SK-N-SH (cell line): ENCODE data around the gene SAA1. TPM values are rescaled to one million over a fixed set of nuclear protein-coding genes. Genes with fewer than 3 reads are reported as not detected.

ENCODE experiments used
- CTCF ChIA-PET: fragments of 300-600, 350-600 bp; formaldehyde crosslinking; extraction: SDS; loops from one replicate; lab custom pipeline; 2021; lab: Yijun Ruan, JAX
- POLR2A ChIA-PET: fragments of 350-600 bp; sonication (Branson Sonifier 250); formaldehyde crosslinking; extraction: SDS; loops from one replicate; lab custom pipeline; 2020; ENCODE audit warnings: antibody characterized with exemption, inconsistent platforms; lab: Yijun Ruan, JAX
- DNase-seq: peaks from one replicate; pipeline ENCODE4 v3.0.0; 2012
- H2AFZ ChIP-seq: fragments of 200-600 bp; sonication (generic); 2 replicates; pipeline ENCODE4 v1.8.1; 2016; ENCODE audit warnings: antibody characterized with exemption, mild to moderate bottlenecking, low read depth
- H3F3A ChIP-seq: fragments of 200-600 bp; sonication (generic); replicated peaks from 2 replicates; pipeline ENCODE3; 2016; ENCODE audit warnings: antibody characterized with exemption, mild to moderate bottlenecking; ENCODE audit not compliant: insufficient read depth
- H3K27ac ChIP-seq, 2 experiments: fragments of 200-500 bp in 1 of 2; fragments of 200-600 bp in 1 of 2; sonication (Bioruptor generic) in 1 of 2; sonication (generic), shearing (Covaris generic) in 1 of 2; 2 replicates each; pipeline versions ENCODE4 v1.5.1 to v1.6.1; 2014 to 2016; ENCODE audit warnings: low read depth in 2 of 2, inconsistent platforms in 1 of 2, low read length in 1 of 2, mild to moderate bottlenecking in 1 of 2, mixed read lengths in 1 of 2
- H3K27me3 ChIP-seq: fragments of 200-600 bp; sonication (generic), shearing (Covaris generic); 2 replicates; pipeline ENCODE4 v1.6.1; 2016; ENCODE audit warnings: mixed run types; ENCODE audit not compliant: insufficient read depth
- H3K36me3 ChIP-seq, 2 experiments: fragments of 200-500 bp in 1 of 2; fragments of 200-600 bp in 1 of 2; sonication (Bioruptor generic) in 1 of 2; sonication (generic) in 1 of 2; replicated peaks in 1 of 2; 2 replicates each; pipeline versions ENCODE3 to v1.5.1; 2014 to 2016; ENCODE audit warnings: low read length in 1 of 2, mild to moderate bottlenecking in 1 of 2; ENCODE audit not compliant: insufficient read depth in 2 of 2, control insufficient read depth in 1 of 2
- H3K4me1 ChIP-seq, 2 experiments: fragments of 200-500 bp in 1 of 2; fragments of 200-600 bp in 1 of 2; sonication (Bioruptor generic) in 1 of 2; sonication (generic), shearing (Covaris generic) in 1 of 2; 2 replicates each; pipeline versions ENCODE4 v1.5.1 to v1.6.1; 2014 to 2016; ENCODE audit warnings: low read depth in 1 of 2, low read length in 1 of 2, mixed run types in 1 of 2; ENCODE audit not compliant: insufficient read depth in 2 of 2, control insufficient read depth in 1 of 2
- H3K4me2 ChIP-seq: fragments of 200-600 bp; sonication (generic), shearing (Covaris generic); 2 replicates; pipeline ENCODE4 v1.6.1; 2017; ENCODE audit warnings: mixed run types
- H3K4me3 ChIP-seq, 2 experiments: fragments of 200-500 bp in 1 of 2; fragments of 200-600 bp in 1 of 2; sonication (Bioruptor generic) in 1 of 2; sonication (generic), shearing (Covaris generic) in 1 of 2; 2 replicates each; pipeline versions ENCODE4 v1.5.1 to v1.8.1; 2014 to 2016; ENCODE audit warnings: low read depth in 2 of 2, inconsistent platforms in 1 of 2, low read length in 1 of 2, mild to moderate bottlenecking in 1 of 2, mixed read lengths in 1 of 2, moderate library complexity in 1 of 2
- H3K79me2 ChIP-seq: fragments of 200-600 bp; sonication (generic); 2 replicates; pipeline ENCODE4 v1.8.1; 2017; ENCODE audit warnings: mild to moderate bottlenecking; ENCODE audit not compliant: insufficient read depth
- H3K9ac ChIP-seq: fragments of 200-600 bp; sonication (generic); 2 replicates; pipeline ENCODE4 v1.6.1; 2017; ENCODE audit warnings: mixed run types
- H3K9me2 ChIP-seq: fragments of 200-600 bp; sonication (generic); 2 replicates; pipeline ENCODE4 v1.6.1; 2017; ENCODE audit warnings: mixed run types
- H3K9me3 ChIP-seq: fragments of 200-600 bp; sonication (generic); 2 replicates; pipeline ENCODE4 v1.6.1; 2017; ENCODE audit warnings: mixed run types, mild to moderate bottlenecking, moderate library complexity
- H4K20me1 ChIP-seq: fragments of 200-600 bp; sonication (generic); 2 replicates; pipeline ENCODE4 v1.6.1; 2017; ENCODE audit warnings: mild to moderate bottlenecking, mixed run types; ENCODE audit not compliant: insufficient read depth
- CHD2 ChIP-seq: fragments of 150-350 bp; IDR thresholded peaks from 2 replicates; pipeline ENCODE4 v1.6.1; 2018; ENCODE audit warnings: low read length; ENCODE audit not compliant: partially characterized antibody
- ELF1 ChIP-seq: IDR thresholded peaks from 2 replicates; pipeline ENCODE4 v1.4.0; 2012
- EZH2phosphoT487 ChIP-seq: fragments of 200-600 bp; sonication (generic); IDR thresholded peaks from 2 replicates; pipeline ENCODE4 v1.6.1; 2017; ENCODE audit warnings: low read depth, mixed run types, mild to moderate bottlenecking, antibody characterized with exemption, moderate library complexity, borderline replicate concordance
- FOXM1 ChIP-seq: IDR thresholded peaks from 2 replicates; pipeline ENCODE4 v1.4.0; 2012; ENCODE audit warnings: low read depth, mild to moderate bottlenecking
- GATA2 ChIP-seq: sonication (generic); formaldehyde crosslinking; IDR thresholded peaks from 2 replicates; pipeline ENCODE4 v1.5.0; 2020; ENCODE audit warnings: mild to moderate bottlenecking, missing genetic modification reagents
- IRF3 ChIP-seq: fragments of 150-350 bp; IDR thresholded peaks from 2 replicates; pipeline ENCODE4 v1.6.1; 2016; ENCODE audit warnings: mild to moderate bottlenecking, low read depth, low read length
- JUND ChIP-seq: IDR thresholded peaks from 2 replicates; pipeline ENCODE4 v1.4.0; 2012
- MEF2A ChIP-seq: IDR thresholded peaks from 2 replicates; pipeline ENCODE4 v1.4.0; 2012; ENCODE audit warnings: low read depth, borderline replicate concordance
- NFIC ChIP-seq: IDR thresholded peaks from 2 replicates; pipeline ENCODE4 v1.4.0; 2012; ENCODE audit warnings: borderline replicate concordance
- NRF1 ChIP-seq: IDR thresholded peaks from 2 replicates; pipeline ENCODE4 v1.6.1; 2012; ENCODE audit warnings: low read depth, mild to moderate bottlenecking, low read length
- PBX3 ChIP-seq: IDR thresholded peaks from 2 replicates; pipeline ENCODE4; 2012
- POLR2AphosphoS5 ChIP-seq: IDR thresholded peaks from 2 replicates; pipeline ENCODE4 v1.6.1; 2012; ENCODE audit warnings: low read depth, low read length
- RCOR1 ChIP-seq: fragments of 150-350 bp; IDR thresholded peaks from 2 replicates; pipeline ENCODE4 v1.6.1; 2017; ENCODE audit warnings: antibody characterized with exemption, low read length
- REST ChIP-seq: IDR thresholded peaks from 2 replicates; pipeline ENCODE4 v1.6.1; 2012; ENCODE audit warnings: mild to moderate bottlenecking, low read depth, low read length, moderate library complexity
- RFX5 ChIP-seq: IDR thresholded peaks from 2 replicates; pipeline ENCODE4 v1.6.1; 2012; ENCODE audit warnings: mild to moderate bottlenecking, improper control_type of control experiment, low read length
- RXRA ChIP-seq: IDR thresholded peaks from 2 replicates; pipeline ENCODE4 v1.4.0; 2012; ENCODE audit warnings: low read depth, mild to moderate bottlenecking, borderline replicate concordance
- TAF1 ChIP-seq: IDR thresholded peaks from 2 replicates; pipeline ENCODE4 v1.6.1; 2012; ENCODE audit warnings: low read depth, mild to moderate bottlenecking, low read length, moderate library complexity, borderline replicate concordance
- TCF12 ChIP-seq: IDR thresholded peaks from 2 replicates; pipeline ENCODE4 v1.4.0; 2012
- TEAD4 ChIP-seq: IDR thresholded peaks from 2 replicates; pipeline ENCODE4 v1.4.0; 2012; ENCODE audit warnings: mild to moderate bottlenecking, borderline replicate concordance; ENCODE audit not compliant: insufficient read depth
- USF1 ChIP-seq: IDR thresholded peaks from 2 replicates; pipeline ENCODE4 v1.4.0; 2012; ENCODE audit warnings: low read depth, borderline replicate concordance
- USF2 ChIP-seq: fragments of 150-350 bp; IDR thresholded peaks from 2 replicates; pipeline ENCODE4 v1.6.1; 2017; ENCODE audit warnings: antibody characterized with exemption, low read length, low read depth, borderline replicate concordance
- YY1 ChIP-seq: IDR thresholded peaks from 2 replicates; pipeline ENCODE4 v1.4.0; 2012; ENCODE audit warnings: low read depth, mild to moderate bottlenecking
- WGBS: methylation state at CpG from one replicate; pipeline ENCODE4 v1.1.6; 2017; ENCODE audit warnings: low lambda C conversion rate; 5-methylcytosine and 5-hydroxymethylcytosine counted together
- polyA plus RNA-seq, 3 experiments: library from polyadenylated mRNA; depleted of rRNA; stranded (reverse); fragments of >200 nt; gene quantifications; 2 replicates each; pipeline ENCODE4 v1.2.3, GENCODE V29; 2012

The SAA1 gene
- polyA plus RNA-seq, 1 of the 3 experiments (the other 2 are of a cell fraction), result not detected

GRCh38 chr11:18259259-18259658 lies 6.8 kb upstream of the SAA1 start:
- no peak overlapping the region for H2AFZ ChIP-seq
- no peaks in the 10 kb centered on the region for H3F3A ChIP-seq
- H3K9ac ChIP-seq, result no peak overlapping the region
- CTCF ChIA-PET, result interaction anchor here (0.6 to 2.0 kb wide), 2 partner anchors 15 to 21 kb away, joined by 4 to 8 read pairs; no protein-coding TSS in a partner anchor
- no peaks in the 10 kb centered on the region for H4K20me1 ChIP-seq
- H3K27me3 ChIP-seq, result no peaks in the 10 kb centered on the region
- no peaks in the 10 kb centered on the region for H3K4me1 ChIP-seq
- POLR2A ChIA-PET, result no interaction called here
- no peak overlapping the region for H3K27ac ChIP-seq
- no peaks in the 10 kb centered on the region for H3K9me3 ChIP-seq
- H3K36me3 ChIP-seq, result no peaks in the 10 kb centered on the region
- no peaks in the 10 kb centered on the region for H3K79me2 ChIP-seq
- DNase-seq, result no peak
- TF ChIP-seq ELF1 (no peak), TEAD4 (no peak), GATA2 (no peak), POLR2AphosphoS5 (no peak), NFIC (no peak), YY1 (no peak), USF2 (no peak), TAF1 (no peak), JUND (no peak), EZH2phosphoT487 (no peak), CHD2 (no peak), IRF3 (no peak), TCF12 (no peak), FOXM1 (no peak), USF1 (no peak), RFX5 (no peak), RXRA (no peak)
- TF ChIP-seq, all 33 proteins: peak for 0
- H3K4me3 ChIP-seq, result no peak overlapping the region
- no peak overlapping the region for H3K4me2 ChIP-seq
- no peaks in the 10 kb centered on the region for H3K9me2 ChIP-seq

GRCh38 chr11:18261721-18262120 lies 4.3 kb upstream of the SAA1 start:
- no peaks in the 10 kb centered on the region for H4K20me1 ChIP-seq
- ChIA-PET CTCF (no interaction called here), POLR2A (no interaction called here)
- no peak overlapping the region for H2AFZ ChIP-seq
- no peaks in the 10 kb centered on the region for H3K4me1 ChIP-seq
- H3K36me3 ChIP-seq, result no peaks in the 10 kb centered on the region
- H3K4me2 ChIP-seq, result no peak overlapping the region
- no peaks in the 10 kb centered on the region for H3K79me2 ChIP-seq
- no peaks in the 10 kb centered on the region for H3F3A ChIP-seq
- DNase-seq, result no peak
- H3K27me3 ChIP-seq, result no peaks in the 10 kb centered on the region
- H3K9ac ChIP-seq, result no peak overlapping the region
- H3K9me3 ChIP-seq, result no peaks in the 10 kb centered on the region
- 75% methylated on average over 14 of the region's 14 CpGs for WGBS
- H3K9me2 ChIP-seq, result no peaks in the 10 kb centered on the region
- no peak overlapping the region for H3K27ac ChIP-seq
- no peak overlapping the region for H3K4me3 ChIP-seq
- TF ChIP-seq PBX3, result no peak
- no peak for TF ChIP-seq TAF1
- no peak for TF ChIP-seq RCOR1
- no peak for TF ChIP-seq REST
- TF ChIP-seq JUND, result no peak
- TF ChIP-seq TCF12, result no peak
- no peak for TF ChIP-seq EZH2phosphoT487
- no peak for TF ChIP-seq CHD2
- no peak for TF ChIP-seq FOXM1
- TF ChIP-seq MEF2A, result no peak
- no peak for TF ChIP-seq NRF1
- TF ChIP-seq TEAD4, result no peak
- no peak for TF ChIP-seq USF1
